ENCODE data around the gene PSPN. TPM values are rescaled to one million over a fixed set of nuclear protein-coding genes. Genes with fewer than 3 reads are reported as not detected.
"Not testable (repeated sequence)": the region's sequence is repeated elsewhere in the genome, so short reads cannot be mapped to it uniquely, and the experiment has no call there.

Gene PSPN
- polyA plus RNA-seq, 1 experiment, result 0.41 TPM

DNA sequence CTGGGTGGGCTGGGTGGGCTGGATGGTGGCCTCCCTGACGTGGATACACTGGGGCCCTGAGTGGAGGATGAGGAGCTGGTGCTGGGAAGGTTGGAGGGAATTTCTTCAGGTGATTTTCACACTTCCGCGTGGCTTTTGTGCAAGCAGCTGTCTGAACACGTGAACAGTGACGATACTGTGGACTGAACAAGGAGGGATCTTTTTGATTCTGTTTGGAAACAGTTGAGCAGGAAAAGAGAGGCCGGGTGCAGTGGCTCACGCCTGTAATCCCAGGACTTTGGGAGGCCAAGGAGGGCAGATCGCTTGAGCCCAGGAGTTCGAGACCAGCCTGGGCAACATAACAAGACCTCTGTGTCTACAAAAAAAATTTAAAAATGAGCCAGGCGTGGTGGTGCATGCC is 26.3 kb upstream of the PSPN start:
- ChIA-PET CTCF (no interaction called here), POLR2A (no interaction called here)
- TF ChIP-seq, protein P1, sequence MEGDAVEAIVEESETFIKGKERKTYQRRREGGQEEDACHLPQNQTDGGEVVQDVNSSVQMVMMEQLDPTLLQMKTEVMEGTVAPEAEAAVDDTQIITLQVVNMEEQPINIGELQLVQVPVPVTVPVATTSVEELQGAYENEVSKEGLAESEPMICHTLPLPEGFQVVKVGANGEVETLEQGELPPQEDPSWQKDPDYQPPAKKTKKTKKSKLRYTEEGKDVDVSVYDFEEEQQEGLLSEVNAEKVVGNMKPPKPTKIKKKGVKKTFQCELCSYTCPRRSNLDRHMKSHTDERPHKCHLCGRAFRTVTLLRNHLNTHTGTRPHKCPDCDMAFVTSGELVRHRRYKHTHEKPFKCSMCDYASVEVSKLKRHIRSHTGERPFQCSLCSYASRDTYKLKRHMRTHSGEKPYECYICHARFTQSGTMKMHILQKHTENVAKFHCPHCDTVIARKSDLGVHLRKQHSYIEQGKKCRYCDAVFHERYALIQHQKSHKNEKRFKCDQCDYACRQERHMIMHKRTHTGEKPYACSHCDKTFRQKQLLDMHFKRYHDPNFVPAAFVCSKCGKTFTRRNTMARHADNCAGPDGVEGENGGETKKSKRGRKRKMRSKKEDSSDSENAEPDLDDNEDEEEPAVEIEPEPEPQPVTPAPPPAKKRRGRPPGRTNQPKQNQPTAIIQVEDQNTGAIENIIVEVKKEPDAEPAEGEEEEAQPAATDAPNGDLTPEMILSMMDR (IDR thresholded peaks at IDR 0.05; ENCODE audit: low read depth, low read length), result no peak
- H3K4me3 ChIP-seq (ENCODE audit: low read depth, low read length), result no peak overlapping the region
- H3K27ac ChIP-seq (ENCODE audit: low read depth, low read length), result no peak overlapping the region
- no peak for DNase-seq (ENCODE audit: low read depth, low spot score)
- H3K9me3 ChIP-seq (ENCODE audit: control insufficient read depth, insufficient read depth, low read length), result no peaks in the 10 kb centered on the region
- H3K27me3 ChIP-seq (ENCODE audit: control insufficient read depth, insufficient read depth, low read length), result no peaks in the 10 kb centered on the region

GRCh38 chr19:6400062-6400944 is 24.6 kb upstream of the PSPN start:
- H3K27me3 ChIP-seq (ENCODE audit: control insufficient read depth, insufficient read depth, low read length); DNase-seq (ENCODE audit: low read depth, low spot score); POLR2A ChIA-PET; H3K27ac ChIP-seq (ENCODE audit: low read depth, low read length); H3K9me3 ChIP-seq (ENCODE audit: control insufficient read depth, insufficient read depth, low read length); H3K4me3 ChIP-seq (ENCODE audit: low read depth, low read length); CTCF ChIA-PET: not testable (repeated sequence)

- no peak for DNase-seq (ENCODE audit: low read depth, low spot score)
- Histone ChIP-seq H3K9me3 (ENCODE audit: control insufficient read depth, insufficient read depth, low read length) (peaks cover 3% of the 10 kb centered on the region; the same call in 1 of the 2 replicates), H3K27me3 (ENCODE audit: control insufficient read depth, insufficient read depth, low read length) (no peaks in the 10 kb centered on the region), H3K4me3 (ENCODE audit: low read depth, low read length) (no peak overlapping the region), H3K27ac (ENCODE audit: low read depth, low read length) (no peak overlapping the region)
- TF ChIP-seq, protein P1 (IDR thresholded peaks at IDR 0.05; ENCODE audit: low read depth, low read length), result no peak
- ChIA-PET CTCF (no interaction called here), POLR2A (no interaction called here)
Observed at GRCh38 chr19:6396305-6396704, 20.6 kb upstream of the PSPN start.

- ChIA-PET CTCF (no interaction called here), POLR2A (no interaction called here)
- peaks cover 3% of the 10 kb centered on the region; the same call in 1 of the 2 replicates for H3K9me3 ChIP-seq (ENCODE audit: control insufficient read depth, insufficient read depth, low read length)
- no peak for DNase-seq (ENCODE audit: low read depth, low spot score)
- no peak overlapping the region for H3K4me3 ChIP-seq (ENCODE audit: low read depth, low read length)
- H3K27me3 ChIP-seq (ENCODE audit: control insufficient read depth, insufficient read depth, low read length), result no peaks in the 10 kb centered on the region
- TF ChIP-seq, protein P1 (IDR thresholded peaks at IDR 0.05; ENCODE audit: low read depth, low read length), result no peak
- no peak overlapping the region for H3K27ac ChIP-seq (ENCODE audit: low read depth, low read length)
Observed at GRCh38 chr19:6394831-6395230, 19.1 kb upstream of the PSPN start.

- Histone ChIP-seq H3K9me3 (ENCODE audit: control insufficient read depth, insufficient read depth, low read length) (peaks cover 3% of the 10 kb centered on the region; the same call in 1 of the 2 replicates), H3K4me3 (ENCODE audit: low read depth, low read length) (peak overlapping the region; percentile 89), H3K27me3 (ENCODE audit: control insufficient read depth, insufficient read depth, low read length) (no peaks in the 10 kb centered on the region), H3K27ac (ENCODE audit: low read depth, low read length) (peak overlapping the region; percentile 97)
- no peak for DNase-seq (ENCODE audit: low read depth, low spot score)
- ChIA-PET POLR2A (interaction anchor here (1.0 to 1.7 kb wide), 3 partner anchors 17 to 31 kb away, joined by 3 to 9 read pairs (median 6); partner anchors contain the start of genes ALKBH7 and KHSRP), CTCF (no interaction called here)
- TF ChIP-seq, protein P1 (IDR thresholded peaks at IDR 0.05; ENCODE audit: low read depth, low read length), result no peak
Observed at GRCh38 chr19:6393983-6394412, 18.3 kb upstream of the PSPN start.

Data from AG04450 (cell line).